H9 (cell line): ENCODE measurements around the gene TTC24. TPM values are rescaled to one million over a fixed set of nuclear protein-coding genes. Genes with fewer than 3 reads are reported as not detected.

Experiments used
- DNase-seq: peaks from one replicate; pipeline ENCODE4 v3.0.0-alpha.2; 2017
- H2AFZ ChIP-seq: one replicate; pipeline ENCODE4 v1.6.1; 2013; ENCODE audit warnings: mild to moderate bottlenecking, low read length, control low read depth, moderate library complexity
- H2AK5ac ChIP-seq: 2 replicates; pipeline ENCODE4 v1.6.1; 2013; ENCODE audit warnings: low read length, control low read depth, mixed read lengths; ENCODE audit not compliant: insufficient read length
- H2BK120ac ChIP-seq: one replicate; pipeline ENCODE4 v1.6.1; 2013; ENCODE audit warnings: low read depth, mild to moderate bottlenecking, low read length, control low read depth, inconsistent platforms; ENCODE audit not compliant: poor library complexity, severe bottlenecking
- H2BK12ac ChIP-seq: 2 replicates; pipeline ENCODE4 v1.6.1; 2013; ENCODE audit warnings: low read length, control low read depth, mixed read lengths, low read depth; ENCODE audit not compliant: insufficient read length
- H2BK15ac ChIP-seq: 2 replicates; pipeline ENCODE4 v1.6.1; 2013; ENCODE audit warnings: low read depth, low read length, control low read depth
- H2BK20ac ChIP-seq: one replicate; pipeline ENCODE4 v1.6.1; 2013; ENCODE audit warnings: low read depth, mild to moderate bottlenecking, low read length, control low read depth, inconsistent platforms; ENCODE audit not compliant: poor library complexity, severe bottlenecking
- H2BK5ac ChIP-seq: 2 replicates; pipeline ENCODE4 v1.6.1; 2013; ENCODE audit warnings: low read length, control low read depth, mixed read lengths; ENCODE audit not compliant: insufficient read length
- H3K14ac ChIP-seq: 2 replicates; pipeline ENCODE4 v1.6.1; 2013; ENCODE audit warnings: low read length, control low read depth; ENCODE audit not compliant: insufficient read depth
- H3K18ac ChIP-seq: 2 replicates; pipeline ENCODE4 v1.6.1; 2013; ENCODE audit warnings: low read depth, mild to moderate bottlenecking, mixed read lengths, low read length, control low read depth; ENCODE audit not compliant: insufficient read length
- H3K23ac ChIP-seq: 2 replicates; pipeline ENCODE4 v1.6.1; 2013; ENCODE audit warnings: low read length, control low read depth, mixed read lengths, low read depth; ENCODE audit not compliant: insufficient read length
- H3K23me2 ChIP-seq: 2 replicates; pipeline ENCODE4 v1.6.1; 2013; ENCODE audit warnings: low read depth, mild to moderate bottlenecking, mixed read lengths, low read length, control low read depth; ENCODE audit not compliant: insufficient read length, poor library complexity, severe bottlenecking
- H3K27ac ChIP-seq: 2 replicates; pipeline ENCODE4 v1.5.1; 2013; ENCODE audit warnings: low read length, control low read depth, mixed read lengths, low read depth; ENCODE audit not compliant: insufficient read length
- H3K27me3 ChIP-seq: 2 replicates; pipeline ENCODE4 v1.6.1; 2013; ENCODE audit warnings: low read length, control low read depth, inconsistent platforms; ENCODE audit not compliant: insufficient read depth
- H3K4ac ChIP-seq: 2 replicates; pipeline ENCODE4 v1.6.1; 2013; ENCODE audit warnings: low read depth, mild to moderate bottlenecking, control low read depth, inconsistent platforms, low read length, moderate library complexity
- H3K4me1 ChIP-seq: 2 replicates; pipeline ENCODE4 v1.6.1; 2013; ENCODE audit warnings: low read length, control low read depth, inconsistent platforms; ENCODE audit not compliant: insufficient read depth
- H3K4me2 ChIP-seq: 2 replicates; pipeline ENCODE4 v1.6.1; 2013; ENCODE audit warnings: low read length, control low read depth, mixed read lengths; ENCODE audit not compliant: insufficient read length, insufficient read depth
- H3K56ac ChIP-seq: 2 replicates; pipeline ENCODE4 v1.6.1; 2013; ENCODE audit warnings: low read depth, mild to moderate bottlenecking, mixed read lengths, low read length, control low read depth; ENCODE audit not compliant: insufficient read length
- H3K79me1 ChIP-seq: 2 replicates; pipeline ENCODE4 v1.6.1; 2013; ENCODE audit warnings: low read depth, mild to moderate bottlenecking, moderate library complexity, low read length, control low read depth, inconsistent platforms; ENCODE audit not compliant: insufficient read depth, poor library complexity, severe bottlenecking
- H3K79me2 ChIP-seq: 2 replicates; pipeline ENCODE4 v1.6.1; 2013; ENCODE audit warnings: low read length, control low read depth, inconsistent platforms; ENCODE audit not compliant: insufficient read depth
- H3K9ac ChIP-seq: 2 replicates; pipeline ENCODE4 v1.6.1; 2013; ENCODE audit warnings: low read length, control low read depth, mixed read lengths; ENCODE audit not compliant: insufficient read length; ENCODE audit errors: extremely low read depth
- H3K9me3 ChIP-seq: one replicate; pipeline ENCODE4 v1.6.1; 2013; ENCODE audit warnings: low read depth, low read length, inconsistent platforms; ENCODE audit not compliant: control insufficient read depth
- H3T11ph ChIP-seq: one replicate; pipeline ENCODE4 v1.6.1; 2013; ENCODE audit warnings: mild to moderate bottlenecking, low read length, control low read depth, inconsistent platforms
- H4K20me1 ChIP-seq: one replicate; pipeline ENCODE4 v1.6.1; 2013; ENCODE audit not compliant: control insufficient read depth, insufficient read length, insufficient read depth
- H4K5ac ChIP-seq: 2 replicates; pipeline ENCODE4 v1.6.1; 2013; ENCODE audit warnings: low read depth, mild to moderate bottlenecking, mixed read lengths, low read length, control low read depth; ENCODE audit not compliant: insufficient read length
- H4K8ac ChIP-seq: replicated peaks from 2 replicates; pipeline ENCODE4 v1.6.1; 2013; ENCODE audit warnings: low read length, control low read depth, mixed read lengths, low read depth; ENCODE audit not compliant: insufficient read length
- H4K91ac ChIP-seq: 2 replicates; pipeline ENCODE4 v1.6.1; 2013; ENCODE audit warnings: low read depth, mild to moderate bottlenecking, moderate library complexity, mixed read lengths, low read length, control low read depth; ENCODE audit not compliant: insufficient read length
- H3K27ac Mint-ChIP-seq, 3 experiments: 2 replicates in 2 of 3; 3 replicates in 1 of 3; pipeline ENCODE4 v1.8.0; 2020 to 2021; ENCODE audit warnings: mixed read lengths in 3 of 3, mild to moderate bottlenecking in 1 of 3, moderate library complexity in 1 of 3
- H3K27me3 Mint-ChIP-seq: 2 replicates; pipeline ENCODE4 v1.8.0; 2021; ENCODE audit warnings: low read depth, mild to moderate bottlenecking, moderate library complexity, mixed read lengths
- H3K36me3 Mint-ChIP-seq, 3 experiments: 2 replicates in 2 of 3; 3 replicates in 1 of 3; pipeline ENCODE4 v1.8.0; 2020 to 2021; ENCODE audit warnings: low read depth in 3 of 3, mixed read lengths in 3 of 3; ENCODE audit not compliant: insufficient read depth in 1 of 3
- H3K4me1 Mint-ChIP-seq, 2 experiments: 2 replicates each; pipeline ENCODE4 v1.8.0; 2020; ENCODE audit warnings: mixed read lengths in 2 of 2
- H3K4me3 Mint-ChIP-seq, 2 experiments: 2 replicates in 1 of 2; 3 replicates in 1 of 2; pipeline ENCODE4 v1.8.0; 2020 to 2021; ENCODE audit warnings: mild to moderate bottlenecking in 2 of 2, mixed read lengths in 2 of 2, moderate library complexity in 1 of 2
- H3K9me3 Mint-ChIP-seq, 2 experiments: 2 replicates in 1 of 2; 3 replicates in 1 of 2; pipeline ENCODE4 v1.8.0; 2020; ENCODE audit warnings: mild to moderate bottlenecking in 2 of 2, mixed read lengths in 2 of 2, moderate library complexity in 1 of 2
- WGBS: extraction: QIAGEN DNeasy Blood & Tissue Kit; methylation state at CpG from one replicate; pipeline ENCODE4 v1.1.7; 2013; ENCODE audit warnings: missing lambda C conversion rate, low lambda C conversion rate, mixed read lengths; ENCODE audit not compliant: insufficient read length; ENCODE audit errors: extremely low coverage; 5-methylcytosine and 5-hydroxymethylcytosine counted together
- total RNA-seq: library from RNA; stranded (reverse); gene quantifications from 2 replicates; pipeline ENCODE4 v1.2.1, GENCODE V29; 2021
- TF ChIP-seq, protein P1 (sequence below): fragments of 200-600 bp; sonication (generic); conservative IDR thresholded peaks from 3 replicates; pipeline ENCODE4 v1.8.0; 2021; ENCODE audit warnings: antibody characterized with exemption, mild to moderate bottlenecking

TTC24 gene
- total RNA-seq, 1 experiment from 2014 or later: 0.26 TPM

- no peak overlapping the region for H2BK20ac ChIP-seq
- no peak overlapping the region for H4K5ac ChIP-seq
- TF ChIP-seq, protein P1, sequence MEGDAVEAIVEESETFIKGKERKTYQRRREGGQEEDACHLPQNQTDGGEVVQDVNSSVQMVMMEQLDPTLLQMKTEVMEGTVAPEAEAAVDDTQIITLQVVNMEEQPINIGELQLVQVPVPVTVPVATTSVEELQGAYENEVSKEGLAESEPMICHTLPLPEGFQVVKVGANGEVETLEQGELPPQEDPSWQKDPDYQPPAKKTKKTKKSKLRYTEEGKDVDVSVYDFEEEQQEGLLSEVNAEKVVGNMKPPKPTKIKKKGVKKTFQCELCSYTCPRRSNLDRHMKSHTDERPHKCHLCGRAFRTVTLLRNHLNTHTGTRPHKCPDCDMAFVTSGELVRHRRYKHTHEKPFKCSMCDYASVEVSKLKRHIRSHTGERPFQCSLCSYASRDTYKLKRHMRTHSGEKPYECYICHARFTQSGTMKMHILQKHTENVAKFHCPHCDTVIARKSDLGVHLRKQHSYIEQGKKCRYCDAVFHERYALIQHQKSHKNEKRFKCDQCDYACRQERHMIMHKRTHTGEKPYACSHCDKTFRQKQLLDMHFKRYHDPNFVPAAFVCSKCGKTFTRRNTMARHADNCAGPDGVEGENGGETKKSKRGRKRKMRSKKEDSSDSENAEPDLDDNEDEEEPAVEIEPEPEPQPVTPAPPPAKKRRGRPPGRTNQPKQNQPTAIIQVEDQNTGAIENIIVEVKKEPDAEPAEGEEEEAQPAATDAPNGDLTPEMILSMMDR: no peak
- no peak overlapping the region for H4K8ac ChIP-seq
- H3K14ac ChIP-seq: no peak overlapping the region
- no peak overlapping the region for H3T11ph ChIP-seq
- no peak overlapping the region for H2BK5ac ChIP-seq
- no peak overlapping the region for H3K27ac ChIP-seq
- no peak overlapping the region for H2BK12ac ChIP-seq
- H3K56ac ChIP-seq: no peak overlapping the region
- no peak for DNase-seq
- H3K79me2 ChIP-seq: no peaks in the 10 kb centered on the region; the same call in 1 of the 2 replicates
- Mint-ChIP-seq H3K4me3 (no peak overlapping the region; a peak in 1 of 5 replicates), H3K36me3 (peaks cover 4 to 7% (median 6%) of the 10 kb centered on the region in 3 experiments; a peak in 5 of 7 replicates), H3K9me3 (no peaks in the 10 kb centered on the region), H3K4me1 (peaks cover 14 to 15% of the 10 kb centered on the region in 2 experiments), H3K27me3 (peaks cover 7% of the 10 kb centered on the region), H3K27ac (no peak overlapping the region)
- no peak overlapping the region for H2BK15ac ChIP-seq
- H3K79me1 ChIP-seq: no peaks in the 10 kb centered on the region
- no peaks in the 10 kb centered on the region for H3K23me2 ChIP-seq
- no peaks in the 10 kb centered on the region; the same call in 1 of the 2 replicates for H3K4me1 ChIP-seq
- H3K23ac ChIP-seq: no peak overlapping the region
- H2BK120ac ChIP-seq: no peak overlapping the region
- H2AK5ac ChIP-seq: no peak overlapping the region
- H4K20me1 ChIP-seq: no peaks in the 10 kb centered on the region
- no peak overlapping the region for H4K91ac ChIP-seq
- WGBS: no CpG with 5 or more reads among the region's 2 CpGs
- no peaks in the 10 kb centered on the region for H3K27me3 ChIP-seq
- no peak overlapping the region for H3K9ac ChIP-seq
- no peak overlapping the region for H3K18ac ChIP-seq
- H2AFZ ChIP-seq: no peak overlapping the region
- no peak overlapping the region for H3K4me2 ChIP-seq
- H3K4ac ChIP-seq: no peak overlapping the region
- H3K9me3 ChIP-seq: no peaks in the 10 kb centered on the region
Observed at GRCh38 chr1:156574039-156574633, 5.4 kb upstream of the TTC24 start.
